GM12891 (cell line): ENCODE results near the gene MTSS2.
A peak's percentile ranks its signal among the peaks of the same experiment; 100 is the strongest.

Experiments used
- DNase-seq: peaks from one replicate; pipeline ENCODE4 v3.0.0; 2011; ENCODE audit warnings: low spot score; ENCODE audit not compliant: insufficient read length
- FAIRE-seq: peaks from 2 replicates; lab custom pipeline; 2011; peaks lifted over from hg19 to GRCh38; lab: Jason Lieb, UNC
- PAX5 ChIP-seq: IDR thresholded peaks from 2 replicates; pipeline ENCODE4 v1.6.1; 2011; ENCODE audit warnings: low read length, moderate library complexity, mild to moderate bottlenecking; ENCODE audit not compliant: insufficient read depth, severe bottlenecking
- POLR2A ChIP-seq: IDR thresholded peaks from 2 replicates; pipeline ENCODE4 v1.6.1; 2011; ENCODE audit warnings: low read depth, low read length, control low read depth
- POLR2AphosphoS5 ChIP-seq: IDR thresholded peaks from 2 replicates; pipeline ENCODE4 v1.6.1; 2011; ENCODE audit warnings: low read depth, low read length, control low read depth
- POU2F2 ChIP-seq: IDR thresholded peaks from 2 replicates; pipeline ENCODE4 v1.6.1; 2011; ENCODE audit warnings: low read depth, mild to moderate bottlenecking, control low read depth, low read length, moderate library complexity
- SPI1 ChIP-seq: IDR thresholded peaks from 2 replicates; pipeline ENCODE4 v1.6.1; 2011; ENCODE audit warnings: low read depth, low read length, control low read depth
- TAF1 ChIP-seq: IDR thresholded peaks from 2 replicates; pipeline ENCODE4 v1.6.1; 2011; ENCODE audit warnings: low read depth, low read length, control low read depth

Gene MTSS2

DNA sequence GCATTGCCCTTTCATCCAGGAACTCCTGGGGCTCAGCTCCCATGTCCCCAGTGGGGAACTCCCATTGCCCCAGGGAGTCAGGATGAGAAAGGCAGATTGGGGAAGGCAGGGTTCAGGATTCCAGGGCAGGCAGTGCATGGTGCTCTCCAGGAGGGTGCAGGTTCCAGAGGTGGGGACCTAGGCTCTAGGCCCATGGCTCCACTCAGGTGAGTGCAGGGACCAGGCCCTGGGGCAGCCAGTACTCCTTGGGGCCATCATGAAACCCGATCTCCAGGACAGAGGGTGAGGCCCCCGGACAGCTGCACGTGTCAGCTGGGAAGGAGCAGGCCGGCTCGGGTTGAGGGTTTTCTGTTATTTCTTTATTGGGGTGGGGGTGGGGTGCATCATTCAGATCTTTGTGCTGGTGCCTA, 1.3 kb upstream of the MTSS2 start:
- FAIRE-seq (no peak), DNase-seq (no peak)
- TF ChIP-seq POU2F2 (no peak), POLR2A (no peak), PAX5 (no peak), POLR2AphosphoS5 (no peak), TAF1 (no peak), SPI1 (no peak)

DNA sequence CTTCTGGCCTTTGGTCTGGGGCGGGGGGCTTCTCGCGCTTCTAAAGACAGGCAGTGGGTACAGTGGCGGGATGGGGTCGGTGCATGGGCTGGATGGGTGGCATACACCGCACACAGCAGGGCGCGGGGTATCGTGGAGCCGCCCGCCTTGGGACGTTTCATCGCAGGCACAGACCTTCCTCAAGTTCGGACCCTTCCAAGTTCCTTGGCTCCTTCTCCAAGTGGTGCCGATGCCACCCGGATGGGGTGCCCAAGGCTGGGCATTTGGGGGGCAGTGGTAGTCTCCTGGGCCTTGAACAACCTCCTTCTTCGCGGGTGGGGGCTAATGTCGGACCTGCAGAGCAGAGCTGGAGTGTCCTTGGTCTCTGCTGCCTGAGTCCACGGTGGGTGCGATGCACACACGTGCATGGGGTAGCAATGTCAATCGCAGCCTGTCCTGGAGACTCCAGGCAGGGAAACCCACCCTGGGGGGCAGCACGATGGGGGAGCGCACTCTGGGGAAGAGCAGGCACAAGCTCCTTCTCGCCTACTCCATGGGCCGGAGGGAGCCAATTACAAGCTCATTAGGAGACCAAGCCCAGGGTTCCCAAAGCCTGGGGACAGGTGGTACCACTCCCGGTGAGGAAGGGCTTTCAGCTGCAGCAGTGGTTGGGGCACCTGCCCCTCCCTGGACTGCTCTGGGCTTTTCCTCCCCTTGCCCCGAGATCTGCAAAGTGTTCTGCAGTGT, 686 bp upstream of the MTSS2 start:
- FAIRE-seq, result no peak
- DNase-seq, result no peak
- TF ChIP-seq TAF1, result no peak
- no peak for TF ChIP-seq POLR2A
- TF ChIP-seq PAX5, result no peak
- TF ChIP-seq POU2F2, result no peak
- no peak for TF ChIP-seq SPI1
- TF ChIP-seq POLR2AphosphoS5, result no peak

DNA sequence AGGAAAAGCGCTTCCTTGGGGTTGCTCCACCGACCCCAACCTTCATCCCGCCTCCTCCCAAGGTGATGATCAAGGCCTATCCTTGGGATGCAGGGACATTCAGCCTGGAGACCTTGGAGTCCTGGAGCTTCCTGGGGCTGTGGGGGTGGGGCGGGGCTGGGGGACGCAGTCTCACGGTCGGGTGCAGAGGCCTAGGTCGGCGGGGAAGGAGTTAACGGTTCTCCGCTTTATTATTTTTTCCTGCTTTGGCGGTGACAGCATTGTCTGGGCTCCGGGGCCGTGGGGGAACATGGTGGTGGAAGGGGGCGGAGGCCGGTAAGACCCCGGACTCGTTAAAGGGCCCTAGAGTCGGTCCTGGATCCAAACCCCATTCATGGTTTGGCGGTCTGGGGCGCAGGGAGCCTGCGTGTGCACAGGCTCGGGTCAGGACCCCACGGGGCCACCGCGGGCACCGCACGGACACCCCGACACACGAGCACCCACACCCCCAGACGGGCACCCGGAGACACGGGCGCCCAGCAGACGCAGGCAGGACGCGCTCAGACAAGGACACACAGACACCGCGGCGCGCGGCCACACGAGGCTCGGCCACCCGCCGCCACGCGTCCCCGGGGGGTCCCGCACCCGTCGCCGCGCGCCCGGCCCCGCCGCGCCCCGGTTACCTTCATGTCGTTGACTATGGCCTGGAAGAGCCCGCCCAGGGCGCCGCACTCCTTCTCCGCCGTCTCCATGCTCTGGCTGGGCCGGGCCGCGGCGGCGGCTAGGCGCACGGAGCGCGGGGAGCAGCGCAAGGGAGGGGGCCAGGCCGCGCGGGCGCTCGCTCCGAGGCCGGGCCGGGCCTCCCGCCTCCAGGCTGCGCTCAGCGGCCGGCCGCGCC, 554 bp downstream of the MTSS2 start:
- TF ChIP-seq TAF1, result no peak
- DNase-seq (peak; percentile 73), FAIRE-seq (no peak)

DNA sequence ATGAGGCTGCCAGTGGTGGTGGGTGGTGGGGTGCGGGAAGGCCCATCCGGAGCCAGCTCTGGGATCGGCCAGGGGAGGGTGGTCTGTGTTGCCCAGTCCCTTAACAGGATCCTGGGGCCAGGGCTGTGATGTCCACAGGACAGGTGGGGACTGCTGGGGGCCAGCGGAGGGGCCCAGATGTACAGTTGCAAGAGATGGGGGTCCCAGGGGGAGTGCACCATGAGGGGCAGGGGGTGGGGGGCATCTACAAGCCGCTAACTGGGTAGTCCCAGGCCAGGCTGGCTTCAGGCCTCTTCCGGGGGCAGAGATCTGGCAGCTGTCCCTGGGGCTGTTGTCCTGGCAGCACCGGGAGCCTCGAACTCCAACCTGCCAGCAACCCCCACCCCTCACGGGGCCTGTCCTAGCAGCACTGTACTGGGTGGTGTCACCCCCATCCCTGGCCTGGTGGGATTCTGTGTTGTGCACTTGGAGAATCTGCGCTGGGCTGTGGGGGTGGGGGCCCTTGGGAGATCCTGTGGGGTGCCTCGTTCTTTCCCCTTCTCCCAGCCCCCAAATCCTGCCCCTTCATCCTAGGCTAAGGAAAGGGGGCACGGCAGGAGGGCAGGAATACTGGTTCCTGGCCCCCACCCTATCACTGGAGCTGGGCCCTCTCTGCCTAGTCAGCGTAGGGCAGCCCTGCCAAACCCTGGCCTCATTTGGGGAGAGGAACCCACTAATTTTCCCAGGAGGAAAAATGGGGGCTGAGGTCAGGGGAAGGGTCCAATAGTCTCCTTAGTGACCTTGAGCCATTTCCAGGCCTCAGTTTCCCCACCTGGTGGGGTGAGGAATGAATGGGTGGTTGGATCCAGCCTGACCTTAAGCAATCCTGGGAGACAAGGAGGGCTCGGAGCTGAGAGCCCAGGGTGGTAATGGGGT, 1.4 kb downstream of the MTSS2 start:
- TF ChIP-seq TAF1 (no peak), POLR2A (no peak)
- FAIRE-seq, result no peak
- no peak for DNase-seq

DNA sequence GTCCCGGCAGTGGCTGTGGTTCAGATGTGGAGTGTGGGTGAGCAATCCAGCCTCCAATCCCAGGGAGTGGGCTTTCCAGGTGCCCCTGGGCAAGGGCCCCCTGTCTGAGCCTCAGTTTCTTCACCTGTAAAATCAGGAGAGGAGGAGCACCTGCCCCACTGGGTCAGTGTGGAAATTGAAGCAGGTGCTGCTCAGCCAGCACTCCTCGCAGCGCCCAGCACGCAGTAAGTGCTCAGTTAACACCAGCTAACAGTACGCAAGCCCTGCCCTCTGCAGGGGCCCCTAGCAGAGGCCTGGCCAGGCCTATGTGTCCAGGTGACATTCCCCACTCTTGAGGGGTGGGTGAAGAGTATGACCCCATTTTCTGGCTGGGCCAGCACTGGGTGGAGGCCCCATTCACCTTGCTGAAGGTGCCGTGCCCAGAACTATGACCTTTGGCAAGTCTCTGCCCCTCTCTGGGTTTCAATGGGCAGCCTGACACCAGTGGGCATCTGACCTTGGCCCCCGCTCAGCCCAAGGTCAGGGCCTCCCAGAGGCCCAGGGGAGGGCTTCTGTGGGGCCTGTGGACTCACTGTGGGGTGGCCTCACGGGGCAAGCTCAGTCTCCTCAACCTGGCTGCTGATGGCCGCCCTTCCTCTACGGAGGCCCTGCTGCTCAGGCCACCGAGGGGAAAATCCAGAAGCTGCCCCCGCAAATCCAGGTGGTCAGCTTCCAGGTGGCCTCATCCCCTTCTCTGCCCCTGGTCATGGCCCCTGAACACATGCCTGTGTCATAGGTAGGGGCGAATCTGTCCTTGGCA, 2.5 kb downstream of the MTSS2 start:
- FAIRE-seq (no peak), DNase-seq (no peak)
- TF ChIP-seq POU2F2, result no peak
- TF ChIP-seq PAX5, result no peak
- no peak for TF ChIP-seq TAF1
- TF ChIP-seq POLR2AphosphoS5, result no peak
- TF ChIP-seq SPI1, result no peak
- TF ChIP-seq POLR2A, result no peak

DNA sequence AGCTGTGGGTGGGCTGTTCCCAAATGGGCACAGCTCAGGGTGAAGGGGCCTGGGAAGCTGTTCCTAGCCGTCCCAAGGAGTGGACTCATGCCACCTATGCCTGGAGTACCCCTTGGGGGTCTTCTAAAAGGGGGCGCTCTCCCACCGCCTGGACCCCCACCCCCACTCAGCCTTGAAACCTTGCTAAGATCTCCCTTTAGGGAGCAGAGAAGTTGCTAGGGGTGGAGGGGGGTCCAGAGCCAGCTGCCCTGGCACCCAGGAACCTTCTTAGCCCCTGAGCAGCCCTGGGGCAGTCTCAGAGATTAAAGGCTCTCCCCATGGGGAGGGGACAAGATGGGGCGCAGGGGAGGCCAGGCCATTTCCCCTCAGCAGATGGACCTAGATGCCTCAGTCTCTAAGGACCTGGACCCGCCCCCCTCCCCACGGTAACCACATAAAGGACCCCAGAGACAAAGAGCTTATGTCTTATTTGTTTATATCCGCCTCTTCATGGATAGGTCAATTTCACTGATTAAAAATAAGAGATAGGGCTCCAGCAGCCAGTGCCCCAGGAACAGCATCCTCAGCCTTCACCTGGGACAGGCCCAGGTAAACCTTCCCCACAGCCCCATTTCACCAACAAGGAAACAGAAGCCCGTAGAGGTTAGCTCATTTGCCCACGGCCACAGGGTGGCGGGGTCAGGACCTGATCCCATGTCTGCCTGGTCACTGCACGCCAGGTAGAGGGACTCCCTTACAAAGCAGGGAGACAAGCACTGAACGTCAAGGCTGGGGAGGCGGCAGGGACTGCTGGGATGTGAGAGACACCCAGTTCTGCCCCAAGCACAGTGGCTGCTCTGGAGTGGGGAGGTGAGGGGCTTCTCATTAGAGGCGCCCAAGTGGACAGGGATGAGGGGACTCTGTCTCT, 3.4 kb downstream of the MTSS2 start:
- DNase-seq, result no peak
- TF ChIP-seq TAF1 (no peak), PAX5 (no peak), POLR2A (no peak), POLR2AphosphoS5 (no peak), SPI1 (no peak), POU2F2 (no peak)
- FAIRE-seq, result no peak

DNA sequence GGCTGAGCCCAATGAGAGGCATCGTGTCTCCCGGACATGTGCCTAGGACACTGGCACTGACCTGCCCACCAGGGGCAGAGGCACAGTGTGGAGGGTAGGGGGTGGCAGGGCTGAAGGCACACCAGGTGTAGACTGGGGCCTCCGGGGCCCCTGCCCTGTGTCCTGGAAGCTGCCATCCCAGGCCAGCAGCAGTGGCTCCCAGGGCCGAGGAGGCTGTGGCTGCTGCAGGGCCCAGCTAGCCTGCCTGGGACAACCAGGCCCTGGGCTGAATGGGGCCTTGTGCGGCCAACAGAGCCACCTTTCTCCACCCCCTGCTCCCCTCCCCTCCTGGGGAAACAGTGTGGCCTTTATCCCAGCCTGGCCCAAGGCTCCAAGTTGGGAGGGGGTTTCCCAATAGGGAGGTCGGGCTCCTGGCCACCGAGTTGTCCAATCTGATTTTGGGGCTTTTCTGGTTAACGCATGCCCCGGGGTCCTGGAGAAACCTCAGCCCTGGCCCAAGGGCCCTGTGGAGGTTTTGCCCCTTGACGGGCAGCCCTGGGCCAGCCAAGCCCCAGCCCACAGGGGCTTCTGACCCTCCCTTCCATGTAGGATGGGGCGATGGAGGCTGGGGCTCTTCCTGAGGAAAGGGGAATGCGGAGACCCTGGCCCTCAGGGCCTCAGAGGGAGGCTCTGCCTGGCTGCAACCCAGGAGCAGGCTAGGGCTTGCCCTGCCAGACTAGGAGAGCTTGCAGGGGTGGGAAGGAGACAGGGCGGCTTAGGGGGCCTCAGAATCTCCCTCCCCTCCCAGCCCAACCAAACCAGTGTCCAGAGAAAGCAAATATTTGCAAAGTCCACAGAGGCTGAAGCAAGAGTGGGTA, 4.2 kb downstream of the MTSS2 start:
- no peak for DNase-seq
- no peak for FAIRE-seq
- TF ChIP-seq TAF1 (no peak), SPI1 (no peak), POU2F2 (no peak), POLR2AphosphoS5 (no peak), POLR2A (no peak), PAX5 (no peak)
